Heart left ventricle (tissue), 13 donors: ENCODE data around the gene FUT8.

Experiments used
- POLR2A ChIP-seq, 2 donors: fragments of 450-650 bp; IDR thresholded peaks; one replicate each; pipeline ENCODE4 v1.6.1; 2017; ENCODE audit warnings: antibody characterized with exemption in 2 of 2, mild to moderate bottlenecking in 2 of 2, moderate library complexity in 2 of 2
- TF ChIP-seq, protein P1 (sequence below), 12 donors: fragments of 200-600 bp; sonication (generic) in 4 of 12; IDR thresholded peaks; one replicate each; pipeline versions ENCODE4 v1.5.0 to v1.8.0; 2018 to 2022; ENCODE audit warnings: antibody characterized with exemption in 12 of 12, mild to moderate bottlenecking in 5 of 12
- donor health status: ischemic (EF 13 %, LVEDD 7.1; RV severe dilation, severe dysfunction).
- donor health status: DM: no; HTN: yes; CAD: no.
- donor health status: DM: no; HTN: no; CAD: no.
- donor health status: ischemic (EF 25% LVEDD 6.9; RV normal size, moderate dysfunction).
- donor health status: ischemic (EF 25% LVEDD 5.7; RV mildly dilated, moderate dysfunction).
- donor health status: ischemic (EF 35%, LVEDD 5.7; RV mildly dilated, moderate dysfunction).
- donor health status: nonischemic (EF 11% LVEDD 7.7; RV severe dilation, severe dysfunction).
- donor health status: DM: yes; HTN: yes; CAD: no.
- donor health status: PGD.
- donor health status: ischemic (EF 29% LVEDD 5.4; RV normal size, mild dysfunction).
- donor health status: nonischemic (EF 23%, LVEDD 6.1; RV moderate dilation, normal function).

- TF ChIP-seq, protein P1, sequence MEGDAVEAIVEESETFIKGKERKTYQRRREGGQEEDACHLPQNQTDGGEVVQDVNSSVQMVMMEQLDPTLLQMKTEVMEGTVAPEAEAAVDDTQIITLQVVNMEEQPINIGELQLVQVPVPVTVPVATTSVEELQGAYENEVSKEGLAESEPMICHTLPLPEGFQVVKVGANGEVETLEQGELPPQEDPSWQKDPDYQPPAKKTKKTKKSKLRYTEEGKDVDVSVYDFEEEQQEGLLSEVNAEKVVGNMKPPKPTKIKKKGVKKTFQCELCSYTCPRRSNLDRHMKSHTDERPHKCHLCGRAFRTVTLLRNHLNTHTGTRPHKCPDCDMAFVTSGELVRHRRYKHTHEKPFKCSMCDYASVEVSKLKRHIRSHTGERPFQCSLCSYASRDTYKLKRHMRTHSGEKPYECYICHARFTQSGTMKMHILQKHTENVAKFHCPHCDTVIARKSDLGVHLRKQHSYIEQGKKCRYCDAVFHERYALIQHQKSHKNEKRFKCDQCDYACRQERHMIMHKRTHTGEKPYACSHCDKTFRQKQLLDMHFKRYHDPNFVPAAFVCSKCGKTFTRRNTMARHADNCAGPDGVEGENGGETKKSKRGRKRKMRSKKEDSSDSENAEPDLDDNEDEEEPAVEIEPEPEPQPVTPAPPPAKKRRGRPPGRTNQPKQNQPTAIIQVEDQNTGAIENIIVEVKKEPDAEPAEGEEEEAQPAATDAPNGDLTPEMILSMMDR (IDR thresholded peaks at IDR 0.05) = no peak
- TF ChIP-seq POLR2A (IDR thresholded peaks at IDR 0.05) = no peak
Measured at GRCh38 chr14:65491274-65491673, 78.7 kb downstream of the FUT8 start.
